HG02884 (cell line): ENCODE results near the gene MKLN1.
"Not testable (repeated sequence)": the region's sequence is repeated elsewhere in the genome, so short reads cannot be mapped to it uniquely, and the experiment has no call there.

ENCODE experiments used
- ATAC-seq: cut with Tn5 transposase; IDR thresholded peaks from one replicate; pipeline ENCODE4 v1.9.1; 2021; ENCODE audit warnings: mild to moderate bottlenecking, moderate library complexity; ENCODE audit not compliant: unreplicated experiment

The MKLN1 gene

DNA sequence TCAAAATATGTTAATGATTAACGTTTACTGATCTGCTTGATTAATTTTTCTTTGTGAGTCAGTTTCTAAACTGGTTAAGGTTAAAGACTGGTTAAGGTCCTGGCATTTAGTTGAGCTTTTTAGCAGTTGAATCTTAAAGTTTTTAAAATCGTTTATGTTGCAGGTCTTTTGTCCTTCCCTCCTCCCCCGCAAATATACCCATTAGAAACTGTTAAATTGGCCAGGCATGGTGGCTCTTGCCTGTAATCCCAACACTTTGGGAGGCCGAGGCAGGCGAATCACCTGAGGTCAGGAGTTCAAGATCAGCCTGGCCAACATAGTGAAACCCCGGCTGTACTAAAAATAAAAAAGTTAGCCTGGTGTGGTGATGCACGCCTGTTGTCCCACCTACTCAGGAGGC lies 127.9 kb downstream of the MKLN1 start:
- no peak for ATAC-seq

DNA sequence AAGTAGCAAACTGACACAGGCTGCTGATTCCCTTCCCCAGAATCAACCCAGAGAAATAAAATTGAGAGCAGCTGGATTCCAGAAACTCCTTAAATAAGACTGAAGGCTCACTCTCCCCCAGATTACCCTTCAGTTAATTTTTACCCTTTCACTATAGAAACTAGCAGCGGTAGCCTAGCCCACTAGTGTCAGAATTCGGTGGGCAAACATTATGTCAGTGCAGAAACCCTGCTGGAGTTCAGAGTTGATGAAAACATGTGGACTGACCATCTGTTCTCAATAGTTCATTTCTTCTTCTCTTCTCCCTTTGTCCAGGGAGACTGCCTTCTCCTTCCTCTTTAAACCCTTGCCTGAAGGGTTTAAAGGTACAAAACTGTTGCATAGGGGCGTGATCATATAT lies 128.7 kb downstream of the MKLN1 start:
- ATAC-seq = no peak

DNA sequence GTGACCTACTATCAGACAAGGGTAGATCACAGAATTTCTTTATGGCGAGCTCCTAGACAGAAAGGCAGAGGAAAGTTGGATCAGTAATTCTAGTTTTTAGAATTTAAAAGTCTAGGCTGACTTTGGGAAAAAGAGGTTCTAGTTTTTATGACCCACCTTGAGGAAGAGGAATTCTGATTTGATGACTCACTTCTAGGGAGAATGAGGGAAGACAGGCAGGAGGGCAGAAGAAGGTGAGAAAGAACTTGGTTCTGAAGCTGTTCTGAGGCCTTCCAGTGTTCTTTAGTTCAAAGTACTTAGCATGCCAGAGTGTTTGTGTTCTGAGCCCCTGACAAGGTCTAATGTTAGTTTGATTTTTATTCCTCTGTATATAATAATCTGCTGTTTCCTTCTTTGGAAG lies 131.6 kb downstream of the MKLN1 start:
- ATAC-seq = no peak

DNA sequence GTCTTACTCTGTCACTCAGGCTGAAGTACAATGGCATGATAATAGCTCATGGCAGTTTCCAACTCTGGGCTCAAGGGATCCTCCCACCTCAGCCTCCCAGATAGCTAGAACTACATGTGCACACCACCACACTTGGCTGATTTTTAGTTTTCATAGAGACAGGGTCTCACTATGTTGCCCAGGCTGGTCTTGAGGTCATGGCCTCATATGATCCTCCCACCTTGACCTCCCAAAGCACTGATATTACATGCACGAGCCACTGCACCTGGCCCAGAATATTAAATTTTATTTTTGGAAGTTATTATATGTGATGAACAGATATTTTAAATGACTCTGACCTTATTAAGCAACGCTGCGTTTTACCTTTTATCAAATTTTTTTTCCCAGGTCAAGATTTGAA lies 134.4 kb downstream of the MKLN1 start:
- ATAC-seq = no peak

DNA sequence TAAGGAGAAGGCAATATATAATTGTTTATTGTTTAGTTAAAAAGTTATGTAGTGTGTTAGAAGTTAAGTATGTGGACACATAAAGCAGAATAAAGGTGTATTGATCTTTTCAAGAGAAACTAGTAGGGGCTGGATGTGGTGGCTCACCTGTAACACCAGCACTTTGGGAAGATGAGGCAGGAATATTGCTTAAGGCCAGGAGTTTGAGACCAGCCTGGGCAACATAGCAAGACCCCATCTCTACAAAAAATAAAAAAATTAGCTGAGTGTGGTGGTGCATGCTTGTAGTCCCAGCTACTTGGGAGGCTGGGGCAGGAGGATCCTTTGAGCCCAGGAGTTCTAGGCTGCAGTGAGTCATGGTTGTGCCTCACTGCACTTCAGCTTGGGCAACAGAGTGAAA lies 135.0 kb downstream of the MKLN1 start:
- ATAC-seq = not testable (repeated sequence)

DNA sequence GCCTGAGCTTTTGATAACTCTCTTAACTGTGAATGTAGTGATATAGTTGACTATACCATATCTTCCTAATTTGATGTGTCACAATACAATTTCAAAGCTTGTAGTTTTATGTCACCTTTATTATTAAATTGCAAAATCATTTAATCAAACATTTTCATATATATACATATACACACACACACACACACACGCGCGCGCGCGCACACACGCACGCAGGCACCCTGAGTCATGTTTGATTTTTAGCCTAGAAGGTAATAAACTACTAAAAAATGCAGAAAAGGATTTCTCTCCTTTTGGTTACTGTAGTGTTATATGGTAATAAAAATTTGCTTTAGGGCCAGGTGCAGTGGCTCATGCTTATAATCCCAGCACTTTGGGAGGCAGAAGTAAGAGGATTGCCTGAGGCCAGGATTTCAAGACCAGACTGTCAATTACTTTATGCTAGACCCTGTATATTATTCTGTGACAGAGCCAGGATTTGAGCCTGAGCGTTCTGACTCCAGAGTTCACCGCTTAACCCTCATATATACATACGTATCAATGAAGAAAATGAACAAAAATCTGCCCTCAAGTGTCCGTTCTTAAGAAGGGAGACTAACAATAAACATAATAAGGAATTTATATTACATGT lies 139.2 kb downstream of the MKLN1 start:
- ATAC-seq = no peak

DNA sequence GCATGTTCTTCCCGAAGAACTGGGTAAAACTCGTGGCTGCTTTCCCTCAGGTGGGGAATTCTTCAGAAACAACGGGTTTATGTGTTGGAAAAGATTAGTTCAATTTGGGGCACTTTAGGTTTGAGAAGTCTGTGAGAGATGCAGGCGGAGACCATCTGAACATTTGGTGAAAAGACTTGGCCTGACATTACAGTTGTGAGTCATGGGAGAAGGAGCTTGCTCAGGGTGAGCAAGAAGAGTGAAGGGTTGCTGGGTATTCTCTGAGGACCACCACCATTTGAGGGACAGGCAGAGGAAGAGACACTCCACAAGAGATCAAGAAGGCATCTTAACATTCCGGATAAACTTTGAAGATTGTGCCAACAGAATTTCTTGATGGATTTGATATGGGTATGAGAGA lies 140.1 kb downstream of the MKLN1 start:
- ATAC-seq = no peak

DNA sequence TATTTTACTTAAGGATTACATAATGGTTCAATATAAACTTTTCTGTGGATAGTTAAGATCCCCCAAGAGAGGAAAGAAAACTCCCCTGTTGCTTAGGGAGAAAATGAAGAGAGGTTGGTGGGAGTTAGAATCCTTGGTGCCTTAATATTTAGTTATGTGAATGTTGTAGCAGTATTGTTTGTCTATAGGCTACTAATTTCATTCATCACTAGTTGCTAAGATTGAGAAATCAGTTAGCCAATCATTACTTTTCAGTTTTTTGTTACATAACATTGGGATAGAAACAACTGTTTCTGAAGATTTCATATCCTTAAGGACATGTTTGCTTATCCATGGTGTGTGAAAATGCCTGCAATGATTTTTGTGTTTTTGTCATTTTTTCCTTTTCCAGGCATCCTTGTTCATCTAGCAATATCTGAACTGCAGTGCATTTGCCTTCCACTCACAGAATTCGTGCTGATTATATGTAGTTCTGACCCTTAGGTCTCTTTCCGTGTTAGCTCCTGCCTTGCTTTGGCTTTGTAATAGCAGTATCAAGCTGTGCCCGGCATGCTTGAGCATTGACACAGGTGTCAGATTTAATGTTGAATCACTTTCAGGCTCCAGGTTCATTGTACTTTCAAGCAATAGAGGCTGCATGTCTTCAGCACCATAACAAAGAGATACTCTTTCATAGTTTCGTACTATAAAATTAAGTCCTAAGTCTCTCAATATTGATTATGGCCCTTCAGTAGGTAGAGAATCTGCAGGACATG lies 143.8 kb downstream of the MKLN1 start:
- no peak for ATAC-seq

DNA sequence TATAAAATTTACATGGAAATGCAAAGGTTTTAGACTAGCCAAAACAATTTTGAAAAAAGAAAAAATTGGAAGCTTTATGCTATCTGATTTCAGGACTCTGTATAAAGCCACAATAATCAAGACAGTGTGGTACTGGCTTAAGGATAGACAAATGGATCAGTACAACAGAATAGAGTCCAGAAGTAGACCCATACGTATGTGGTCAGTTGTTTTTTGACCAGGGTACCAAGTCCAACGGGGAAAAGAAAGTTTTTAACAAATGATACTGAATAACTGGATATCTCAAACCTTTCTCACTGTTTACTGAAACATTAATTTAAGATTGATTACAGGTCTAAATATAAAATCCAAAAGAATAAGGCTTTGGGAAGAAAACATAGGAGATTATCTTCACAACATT lies 149.1 kb downstream of the MKLN1 start:
- ATAC-seq = no peak

DNA sequence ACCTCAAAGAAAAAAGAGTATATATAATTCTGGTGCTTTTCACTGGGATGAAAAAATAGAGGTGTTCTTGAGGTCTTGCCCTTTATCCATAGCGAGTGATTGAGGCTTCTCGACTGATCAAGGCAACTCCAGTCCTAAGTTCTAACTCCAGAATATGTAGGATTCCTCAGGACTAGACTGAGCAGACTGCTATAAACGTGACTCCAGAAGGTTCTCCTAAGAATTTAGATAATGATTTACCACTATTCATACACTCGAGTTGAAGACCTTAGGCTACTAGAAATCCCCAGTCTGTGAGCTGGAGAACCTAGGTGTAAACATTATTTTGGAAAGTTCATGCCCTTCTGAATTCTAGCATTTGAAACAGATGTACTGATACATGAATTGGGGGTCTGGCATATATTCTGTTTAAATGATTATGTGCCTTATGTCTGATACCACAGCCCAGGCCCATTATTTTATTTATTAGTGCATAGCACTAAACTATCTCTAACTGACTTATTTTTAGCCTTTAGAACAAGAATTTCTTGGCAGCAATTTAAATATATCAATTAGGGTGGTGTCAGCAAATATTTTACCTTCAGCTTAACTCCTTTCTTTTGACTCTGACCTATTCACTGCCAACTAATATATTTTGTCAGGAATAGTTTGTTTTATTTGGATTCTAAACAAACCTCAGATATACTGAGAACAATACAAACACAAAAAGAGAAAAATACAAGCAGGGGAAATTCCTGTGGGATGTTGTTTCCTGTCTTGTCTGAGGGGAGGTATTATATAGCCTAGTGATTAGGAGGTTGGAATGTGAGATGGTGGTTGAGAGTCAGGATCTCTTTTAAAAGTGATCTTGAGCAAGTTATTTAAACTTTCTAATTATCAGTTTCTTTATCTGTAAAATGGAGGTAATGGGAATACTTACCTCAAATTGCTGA lies 153.0 kb downstream of the MKLN1 start:
- ATAC-seq = no peak

DNA sequence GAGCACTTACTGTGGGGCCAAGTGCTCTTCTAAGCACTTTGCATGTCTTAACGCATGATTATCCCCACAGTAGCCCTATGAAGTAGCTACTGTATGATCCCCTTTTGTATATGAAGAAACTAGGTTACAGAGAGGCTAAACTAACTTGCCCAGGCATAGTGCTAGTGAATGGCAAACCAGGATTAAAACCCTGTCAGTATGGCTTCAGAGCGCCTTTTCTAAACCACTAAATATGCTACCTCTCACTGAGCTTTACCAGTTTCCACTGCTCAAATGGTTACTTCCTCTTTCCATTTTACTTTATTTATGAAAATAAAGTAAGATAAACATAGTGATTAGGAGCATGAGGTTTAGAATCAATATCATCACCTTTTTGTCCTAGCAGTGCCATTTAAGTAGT lies 155.1 kb downstream of the MKLN1 start:
- ATAC-seq = no peak

DNA sequence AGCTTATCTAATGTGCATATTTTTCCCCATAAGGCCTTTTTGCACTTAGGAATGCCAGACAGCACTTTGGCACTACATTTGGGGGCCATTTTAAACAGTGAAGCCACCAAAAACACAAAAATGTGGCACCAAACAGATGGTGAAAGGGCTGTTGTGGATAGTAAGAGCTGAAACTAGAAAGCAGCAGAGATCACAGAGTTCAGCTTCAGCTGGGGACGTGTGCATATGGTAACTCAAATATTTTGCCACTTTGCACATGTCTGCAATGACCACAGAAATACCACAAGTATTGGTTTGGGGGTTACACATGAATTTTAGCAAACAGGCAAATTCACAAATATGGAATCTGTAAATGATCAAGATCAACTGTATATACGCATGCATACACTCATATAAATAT lies 155.9 kb downstream of the MKLN1 start:
- ATAC-seq = no peak

DNA sequence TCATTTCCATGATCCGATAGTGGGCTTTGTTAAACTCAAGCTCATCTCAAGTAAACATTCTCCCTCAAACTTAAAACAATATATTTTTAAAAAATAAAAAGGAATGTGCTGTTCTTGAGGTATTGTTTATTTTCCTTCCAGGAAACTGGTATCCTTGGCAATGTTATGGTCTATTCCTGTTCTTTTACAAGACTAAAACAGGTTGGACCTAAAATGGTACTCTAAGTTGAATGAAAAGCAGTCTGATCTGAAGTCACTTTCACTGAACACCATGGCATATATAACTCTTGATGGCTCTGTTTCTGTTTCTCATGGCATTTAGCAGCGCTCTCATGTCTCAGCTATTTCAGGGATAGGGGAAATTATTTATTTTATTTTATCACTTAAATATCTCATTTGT lies 158.7 kb downstream of the MKLN1 start:
- ATAC-seq = no peak

DNA sequence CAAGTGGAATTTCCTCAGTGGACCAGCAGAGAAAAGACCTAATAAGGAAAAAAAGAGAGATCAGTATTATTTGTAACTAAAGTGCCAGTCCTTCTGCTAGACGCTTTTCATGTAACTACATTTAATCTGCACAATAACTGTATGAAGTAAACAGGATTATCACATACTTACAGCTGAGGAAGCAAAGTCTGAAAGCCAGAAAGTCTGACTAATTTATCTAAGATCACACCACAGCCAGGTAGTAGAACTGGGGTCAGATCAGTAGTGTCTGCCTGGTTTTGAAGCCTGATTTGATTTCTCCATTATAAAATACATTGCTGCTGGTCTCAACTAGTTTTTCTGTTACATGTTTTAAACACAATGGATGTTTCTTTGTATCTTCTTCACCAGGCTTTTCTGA lies 159.5 kb downstream of the MKLN1 start:
- no peak for ATAC-seq

DNA sequence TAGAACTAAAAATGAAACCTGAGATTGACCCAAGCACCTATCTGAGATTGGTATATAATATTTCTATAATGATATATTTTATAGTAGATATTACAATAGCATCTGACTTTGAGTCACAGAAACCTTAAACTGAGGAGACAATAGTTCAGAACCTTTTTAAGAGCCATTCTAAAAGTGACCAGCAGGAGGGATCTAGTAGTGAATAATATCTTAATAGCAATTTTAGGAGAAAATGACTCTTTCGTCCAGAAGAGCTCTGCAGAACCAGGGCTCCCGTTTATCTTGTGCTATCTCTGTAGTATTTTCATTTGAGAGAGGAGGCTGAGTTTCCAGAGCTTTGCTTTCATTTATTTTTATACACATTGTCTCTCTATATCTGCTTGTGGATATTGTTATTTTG lies 160.7 kb downstream of the MKLN1 start:
- no peak for ATAC-seq

DNA sequence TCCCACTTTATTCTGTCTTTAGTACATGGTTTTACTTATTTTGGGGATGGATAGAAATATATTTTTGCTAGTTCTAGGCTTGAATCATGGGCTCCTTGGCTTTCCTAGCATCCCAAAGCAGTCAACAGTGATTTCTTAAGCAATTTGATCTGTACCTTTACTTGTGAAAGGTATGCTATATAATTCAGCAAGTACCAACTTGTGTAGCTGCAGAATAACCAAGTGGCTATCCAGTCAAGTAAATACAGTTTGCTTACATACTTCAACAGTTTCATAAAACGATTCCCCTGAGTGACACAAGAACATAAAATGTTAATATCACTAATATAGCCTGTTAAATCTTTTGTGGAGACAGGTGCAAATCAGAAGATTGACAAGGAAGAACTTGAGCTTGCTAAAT lies 161.5 kb downstream of the MKLN1 start:
- ATAC-seq = no peak

DNA sequence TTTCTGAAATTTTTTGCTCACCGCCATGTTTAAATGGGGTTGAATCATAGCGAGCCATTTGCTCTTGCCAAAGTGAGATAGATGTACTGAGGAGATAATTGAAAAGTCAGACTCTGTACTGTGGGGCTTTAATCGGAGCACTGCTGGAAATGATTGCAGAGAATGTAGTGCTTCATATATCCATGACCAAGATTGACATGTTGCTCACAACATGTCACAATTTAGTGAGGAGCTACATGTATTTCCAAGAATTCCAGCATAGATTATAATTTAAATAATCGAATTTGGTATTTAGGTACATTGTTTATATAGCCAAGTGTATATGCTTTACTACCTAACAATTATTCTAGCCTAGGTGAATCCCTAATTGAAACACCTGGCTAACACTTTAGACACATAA lies 162.2 kb downstream of the MKLN1 start:
- no peak for ATAC-seq

DNA sequence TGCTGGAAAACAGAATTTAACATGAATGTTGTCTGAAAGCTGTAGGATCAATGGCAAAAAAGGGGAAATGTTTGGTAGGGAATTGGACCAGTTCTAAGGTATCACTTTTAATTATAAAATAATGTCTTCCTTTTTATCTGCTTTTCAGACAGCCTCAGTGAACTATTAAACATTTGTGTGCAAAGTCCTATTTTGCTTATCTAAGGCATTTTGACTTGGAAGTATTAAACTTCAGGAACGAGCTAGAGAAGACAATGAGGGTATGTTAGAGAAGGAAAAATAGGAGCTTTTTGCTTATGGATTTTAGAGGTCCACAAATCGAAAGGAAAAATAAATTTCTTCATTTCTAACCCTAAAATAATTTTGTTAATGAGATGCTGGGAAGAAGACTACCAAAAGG lies 165.4 kb downstream of the MKLN1 start:
- ATAC-seq = no peak

DNA sequence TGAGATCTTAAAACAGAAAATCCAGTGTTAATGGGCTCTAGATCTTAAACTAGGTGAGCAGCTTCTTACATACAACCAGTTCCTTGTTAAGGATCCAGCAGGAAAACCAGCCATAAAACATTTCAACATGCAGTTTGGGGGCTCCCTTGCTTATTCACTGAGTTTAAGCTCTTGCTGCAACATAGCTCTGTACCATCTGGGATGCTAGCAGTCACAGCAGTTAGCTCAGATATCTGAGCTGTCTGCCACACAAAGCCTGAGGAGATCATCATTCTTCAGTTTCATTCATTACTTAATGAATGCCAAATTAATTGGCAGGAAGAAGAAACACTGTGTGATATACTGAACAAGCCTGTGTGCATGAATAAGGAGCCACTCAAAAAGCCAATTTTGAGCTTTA lies 165.9 kb downstream of the MKLN1 start:
- no peak for ATAC-seq

DNA sequence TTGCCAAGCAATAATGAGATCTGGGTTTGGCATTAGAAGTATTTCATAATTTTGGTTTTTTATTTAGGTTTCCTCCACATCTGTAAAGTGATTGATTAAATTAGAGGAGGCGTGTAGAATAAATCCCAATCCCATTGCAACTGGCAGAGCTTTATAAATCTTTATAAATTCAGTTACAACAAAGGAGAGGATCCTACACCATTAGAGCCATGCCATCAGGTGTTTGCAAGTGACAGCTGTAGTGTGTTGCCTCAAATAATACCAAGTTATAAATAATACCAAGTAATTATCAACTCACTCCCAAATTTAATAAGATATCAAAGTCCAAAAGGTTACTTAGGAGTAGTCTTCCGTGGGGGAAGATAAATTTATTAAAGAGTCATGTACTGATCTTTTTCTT lies 166.5 kb downstream of the MKLN1 start:
- ATAC-seq = no peak

DNA sequence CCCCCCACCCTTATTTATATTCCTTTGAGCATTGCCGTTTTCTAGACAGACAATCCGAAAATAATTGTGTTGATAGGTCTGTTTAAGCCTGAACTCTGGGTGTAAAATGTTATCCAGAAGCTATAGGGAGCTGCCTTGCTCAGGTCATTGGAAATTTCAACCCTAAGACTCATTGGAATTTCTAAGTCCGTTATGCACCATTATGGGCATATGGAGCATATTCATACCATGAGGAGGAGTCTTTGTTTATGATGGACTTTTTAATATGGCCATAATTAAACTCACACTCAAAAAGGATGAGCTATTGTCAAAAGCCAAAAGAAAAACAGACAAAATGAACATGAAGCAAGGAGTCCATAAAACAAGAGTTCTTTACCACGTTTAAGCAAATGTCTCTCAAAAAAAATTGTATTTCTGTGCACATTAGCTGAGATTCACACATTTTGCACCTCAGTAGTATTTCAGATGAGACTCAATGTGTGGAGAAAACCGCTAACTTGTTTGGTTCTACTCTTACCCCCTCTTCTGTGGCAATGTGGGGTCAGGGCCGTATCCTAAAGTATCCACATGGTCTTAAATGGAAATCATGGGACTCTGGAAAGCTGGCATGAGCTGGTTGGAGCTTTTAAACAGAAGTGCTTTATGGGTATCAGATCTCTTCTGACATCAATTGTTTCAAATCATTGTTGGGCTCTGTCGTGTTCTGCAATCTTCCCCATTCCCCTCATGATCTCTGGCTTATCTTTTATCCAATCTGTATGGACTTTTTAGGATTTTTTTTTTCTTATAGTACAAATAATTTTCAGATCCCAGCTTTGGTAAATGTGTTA lies 168.2 kb downstream of the MKLN1 start:
- no peak for ATAC-seq
